Astrocyte of the spinal cord (primary cell): ENCODE data around the gene HMCN1.

Experiments used
- DNase-seq: peaks from one replicate; pipeline ENCODE4 v3.0.0; 2011; ENCODE audit warnings: low read depth, low spot score
- H3K4me3 ChIP-seq: 2 replicates; pipeline ENCODE4 v1.5.1; 2011; ENCODE audit warnings: low read depth, mild to moderate bottlenecking, low read length, moderate library complexity
- CTCF ChIP-seq: IDR thresholded peaks from 2 replicates; pipeline ENCODE4 v1.5.1; 2012; ENCODE audit warnings: low read depth, mild to moderate bottlenecking, low read length, inconsistent platforms
- in situ Hi-C: cut with HindIII; loops from 2 replicates; pipeline ENCODE4 v1.10.0; 2017; ENCODE audit warnings: low sequenced_read_pairs

HMCN1 gene

DNA sequence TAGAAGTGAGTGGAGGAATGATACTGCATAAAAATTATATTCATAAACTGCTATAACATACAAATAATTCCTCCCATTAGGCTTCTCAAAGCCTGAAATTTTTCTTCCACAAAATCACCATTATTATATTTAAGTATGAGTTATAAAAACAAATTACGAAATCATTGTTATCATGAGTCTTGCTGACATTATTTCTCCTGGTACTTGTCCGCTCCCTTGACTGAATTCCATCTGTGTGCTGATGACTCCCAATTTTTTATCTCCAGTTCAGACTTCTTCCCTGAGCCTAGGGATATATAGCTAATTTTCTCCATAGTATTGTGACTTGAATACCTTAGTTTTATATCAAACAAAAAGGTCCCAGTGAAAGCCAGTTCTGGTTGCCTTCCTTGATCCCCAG, 268.2 kb downstream of the HMCN1 start:
- TF ChIP-seq CTCF, result no peak
- no peak for DNase-seq
- H3K4me3 ChIP-seq, result no peak overlapping the region
- in situ Hi-C loops, result no loop called here

DNA sequence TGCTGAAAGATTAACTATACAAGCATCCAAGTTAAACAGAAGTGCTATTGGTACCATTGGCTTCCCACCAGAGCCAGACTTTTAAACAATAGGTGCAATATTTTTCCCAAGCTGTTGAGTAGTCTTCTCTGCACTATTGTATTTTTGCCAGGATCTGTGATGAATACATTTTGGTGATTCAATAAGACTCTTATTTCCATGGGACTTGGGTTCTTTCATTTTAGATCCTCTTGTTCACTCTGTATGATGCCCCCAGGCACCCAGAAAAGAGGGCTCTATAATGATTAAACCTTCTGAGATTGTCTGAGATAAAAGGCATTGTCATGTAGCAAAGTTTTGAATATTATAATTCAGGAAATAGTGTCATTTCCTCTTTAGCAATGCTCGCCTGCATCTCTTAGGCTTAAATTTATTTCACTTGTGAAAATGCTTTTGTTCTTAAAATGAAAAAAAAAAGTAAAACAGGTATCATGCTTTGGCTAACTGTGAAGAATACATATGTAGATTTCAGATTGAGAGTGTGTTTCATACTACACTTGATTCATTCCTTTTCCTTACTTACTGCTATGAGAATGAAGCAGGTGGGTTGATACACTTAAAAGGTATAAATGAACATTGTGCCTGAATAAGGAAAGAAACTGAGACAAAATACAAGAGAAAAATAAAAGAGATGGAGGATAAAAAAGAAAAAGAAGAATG, 275.0 kb downstream of the HMCN1 start:
- DNase-seq, result peak; percentile 66
- in situ Hi-C loops, result no loop called here
- H3K4me3 ChIP-seq, result no peak overlapping the region
- no peak for TF ChIP-seq CTCF

DNA sequence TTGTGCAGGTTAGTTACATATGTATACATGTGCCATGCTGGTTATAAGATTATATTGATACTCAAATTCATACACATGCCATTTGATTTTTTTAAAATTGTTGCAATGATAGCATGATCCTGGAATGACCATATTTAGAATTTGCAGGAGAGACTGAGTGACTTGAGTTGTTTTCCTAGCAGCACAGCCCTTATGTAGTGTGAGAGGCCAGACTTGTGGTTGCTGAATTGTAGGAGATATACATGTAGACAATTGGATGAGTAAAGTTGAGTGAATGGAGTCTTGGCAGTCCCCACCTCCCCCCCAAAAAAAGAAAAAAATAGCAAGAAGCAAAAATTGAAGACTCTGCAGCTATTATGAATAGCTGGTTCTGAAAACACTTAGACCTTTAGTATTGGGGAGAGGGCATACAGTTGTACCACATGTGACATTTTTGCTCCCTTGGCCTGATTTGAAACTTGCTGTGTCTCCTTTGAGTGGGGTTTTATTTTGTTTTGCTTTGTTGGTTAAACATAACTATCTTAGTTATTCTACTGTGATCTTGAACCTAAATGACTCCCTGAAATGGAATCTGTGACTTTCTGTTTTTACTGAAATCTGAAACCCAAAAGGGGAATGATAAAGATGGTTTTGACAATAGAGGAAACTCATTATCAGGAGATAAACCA, 280.3 kb downstream of the HMCN1 start:
- in situ Hi-C loops, result no loop called here
- no peak for TF ChIP-seq CTCF
- DNase-seq, result peak; percentile 74
- no peak overlapping the region for H3K4me3 ChIP-seq

GRCh38 chr1:186016856-186017255, 282.7 kb downstream of the HMCN1 start:
- H3K4me3 ChIP-seq, result no peak overlapping the region
- no peak for DNase-seq
- in situ Hi-C loops, result no loop called here
- no peak for TF ChIP-seq CTCF

DNA sequence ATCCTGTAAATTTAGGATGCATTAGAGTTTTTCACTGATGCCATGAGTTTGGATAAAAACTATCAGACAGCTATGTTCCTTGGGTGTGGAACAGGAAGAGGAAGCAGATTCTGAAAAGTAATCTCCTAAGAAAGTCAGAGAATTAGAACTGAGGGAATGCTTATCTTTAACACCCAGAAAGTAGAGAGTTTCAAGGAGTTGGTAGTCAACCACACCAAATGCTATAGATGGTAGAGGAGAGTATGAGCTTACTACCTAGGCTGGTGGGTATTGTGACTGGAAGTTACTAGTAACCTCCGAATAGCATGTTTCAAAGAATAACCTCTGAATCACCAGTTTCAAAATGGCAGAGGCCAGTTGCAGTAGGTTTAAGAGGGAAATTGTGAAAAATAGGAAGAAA, 288.0 kb downstream of the HMCN1 start:
- TF ChIP-seq CTCF, result no peak
- in situ Hi-C loops, result no loop called here
- no peak for DNase-seq
- H3K4me3 ChIP-seq, result no peak overlapping the region

DNA sequence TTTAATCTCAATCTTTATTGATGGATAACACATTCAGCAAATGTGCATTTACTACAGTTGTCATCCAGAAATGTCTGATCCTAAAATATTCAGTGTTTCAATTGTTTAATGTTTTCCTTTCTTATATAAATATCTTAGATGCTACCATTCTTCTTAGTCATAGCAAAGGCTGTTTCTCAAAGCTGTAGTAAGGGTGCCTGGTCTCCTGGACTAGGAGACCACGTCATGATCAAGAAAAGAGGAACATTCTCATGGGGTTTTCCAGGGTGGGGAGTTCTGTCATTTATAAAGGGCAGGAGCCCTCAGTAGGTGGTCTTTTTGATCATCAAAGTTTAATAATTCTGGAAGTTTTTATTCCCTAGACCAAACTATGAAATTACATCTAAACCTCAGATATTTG, 292.8 kb downstream of the HMCN1 start:
- H3K4me3 ChIP-seq, result no peak overlapping the region
- no peak for TF ChIP-seq CTCF
- in situ Hi-C loops, result no loop called here
- peak; percentile 70 for DNase-seq
